ENCODE data around the gene CCNY.

DNA sequence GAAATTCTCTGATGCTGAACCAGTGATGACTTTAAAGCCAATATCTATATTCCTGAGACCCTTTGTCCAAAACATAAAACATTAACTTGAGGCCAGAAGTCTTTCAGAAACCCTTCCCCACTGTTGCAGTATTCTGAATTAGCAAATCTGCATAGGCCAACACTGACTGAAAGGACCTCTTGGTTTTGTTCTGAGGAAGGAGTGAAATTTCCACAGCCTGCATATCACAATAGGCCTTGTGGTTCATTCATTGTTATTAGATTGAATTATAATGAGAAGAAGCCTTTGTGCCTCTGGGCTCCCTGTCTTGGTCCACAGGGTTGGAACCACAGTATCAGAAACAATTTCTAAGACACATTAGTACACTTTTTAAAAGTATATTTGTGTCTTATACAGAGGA lies 90.3 kb downstream of the CCNY start:
- TF ChIP-seq CTCF (IDR thresholded peaks at IDR 0.05; ENCODE audit: low read depth, low read length) (no peak), EZH2phosphoT487 (IDR thresholded peaks at IDR 0.05; ENCODE audit: low read depth) (no peak)

All from OCI-LY3 (cell line).